Measurements from ENCODE around the gene MAB21L4. TPM values are rescaled to one million over a fixed set of nuclear protein-coding genes. Genes with fewer than 3 reads are reported as not detected.

Gene MAB21L4
- total RNA-seq, 4 donors from 2014 or later, result 0.33 to 0.81 TPM; not detected in 2

DNA sequence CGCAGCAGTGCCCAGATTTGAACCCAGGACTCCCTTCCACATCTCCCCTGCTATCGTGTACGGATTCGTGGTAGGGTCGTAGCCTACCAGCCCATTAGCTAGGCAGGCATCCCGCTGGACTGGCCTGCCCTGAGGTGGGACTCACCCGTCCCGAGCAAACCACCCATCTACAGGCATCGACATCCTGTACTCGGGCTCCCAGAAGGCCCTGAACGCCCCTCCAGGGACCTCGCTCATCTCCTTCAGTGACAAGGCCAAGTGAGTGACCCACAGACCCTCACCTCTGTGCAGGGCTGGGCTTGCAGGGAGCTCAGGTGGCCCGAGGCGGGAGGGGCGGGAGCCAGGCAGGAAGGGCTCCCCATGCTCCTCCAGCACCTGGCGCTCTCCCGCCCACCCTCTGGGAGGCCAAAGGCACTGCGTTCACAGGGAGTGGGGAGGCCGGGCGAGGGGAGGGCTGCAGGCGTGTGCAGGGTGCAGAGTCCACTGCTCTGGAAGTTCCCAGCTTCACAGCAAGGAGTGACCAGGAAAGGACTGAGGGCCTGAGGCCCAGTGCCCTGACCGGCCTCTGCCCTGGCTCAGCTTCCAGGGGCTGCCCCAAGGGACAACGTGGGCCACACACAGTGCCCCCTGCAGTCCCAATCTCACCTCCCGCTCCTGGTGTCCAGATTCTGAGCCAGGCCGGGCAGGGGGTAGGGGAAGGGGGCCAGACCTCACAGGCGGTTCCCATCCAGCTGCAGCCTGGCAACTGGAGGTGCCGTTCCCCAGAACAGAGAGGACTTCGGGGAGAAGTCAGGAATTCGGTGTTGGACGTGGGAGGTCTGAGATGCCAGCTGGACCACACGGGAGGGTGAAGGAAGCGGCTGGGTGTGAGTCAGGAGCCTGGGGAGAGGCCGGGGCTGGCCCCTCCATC is 21.9 kb downstream of the MAB21L4 start:
- Histone ChIP-seq H3K4me3 (replicated peaks in 1 of 3) (no peak overlapping the region), H3K27me3 (no peaks in the 10 kb centered on the region), H3K36me3 (no peaks in the 10 kb centered on the region), H3K27ac (no peak overlapping the region), H3K4me1 (no peaks in the 10 kb centered on the region), H3K9me3 (no peaks in the 10 kb centered on the region)
- intact Hi-C loops (cut with DNase I), result no loop called here
- TF ChIP-seq, protein P1, sequence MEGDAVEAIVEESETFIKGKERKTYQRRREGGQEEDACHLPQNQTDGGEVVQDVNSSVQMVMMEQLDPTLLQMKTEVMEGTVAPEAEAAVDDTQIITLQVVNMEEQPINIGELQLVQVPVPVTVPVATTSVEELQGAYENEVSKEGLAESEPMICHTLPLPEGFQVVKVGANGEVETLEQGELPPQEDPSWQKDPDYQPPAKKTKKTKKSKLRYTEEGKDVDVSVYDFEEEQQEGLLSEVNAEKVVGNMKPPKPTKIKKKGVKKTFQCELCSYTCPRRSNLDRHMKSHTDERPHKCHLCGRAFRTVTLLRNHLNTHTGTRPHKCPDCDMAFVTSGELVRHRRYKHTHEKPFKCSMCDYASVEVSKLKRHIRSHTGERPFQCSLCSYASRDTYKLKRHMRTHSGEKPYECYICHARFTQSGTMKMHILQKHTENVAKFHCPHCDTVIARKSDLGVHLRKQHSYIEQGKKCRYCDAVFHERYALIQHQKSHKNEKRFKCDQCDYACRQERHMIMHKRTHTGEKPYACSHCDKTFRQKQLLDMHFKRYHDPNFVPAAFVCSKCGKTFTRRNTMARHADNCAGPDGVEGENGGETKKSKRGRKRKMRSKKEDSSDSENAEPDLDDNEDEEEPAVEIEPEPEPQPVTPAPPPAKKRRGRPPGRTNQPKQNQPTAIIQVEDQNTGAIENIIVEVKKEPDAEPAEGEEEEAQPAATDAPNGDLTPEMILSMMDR (IDR thresholded peaks at IDR 0.05), result no peak
- no peak for TF ChIP-seq POLR2A (IDR thresholded peaks at IDR 0.05)
- 84 to 87% methylated on average over 20 to 25 of the region's 33 CpGs for WGBS, 2 donors
- no peak for DNase-seq

DNA sequence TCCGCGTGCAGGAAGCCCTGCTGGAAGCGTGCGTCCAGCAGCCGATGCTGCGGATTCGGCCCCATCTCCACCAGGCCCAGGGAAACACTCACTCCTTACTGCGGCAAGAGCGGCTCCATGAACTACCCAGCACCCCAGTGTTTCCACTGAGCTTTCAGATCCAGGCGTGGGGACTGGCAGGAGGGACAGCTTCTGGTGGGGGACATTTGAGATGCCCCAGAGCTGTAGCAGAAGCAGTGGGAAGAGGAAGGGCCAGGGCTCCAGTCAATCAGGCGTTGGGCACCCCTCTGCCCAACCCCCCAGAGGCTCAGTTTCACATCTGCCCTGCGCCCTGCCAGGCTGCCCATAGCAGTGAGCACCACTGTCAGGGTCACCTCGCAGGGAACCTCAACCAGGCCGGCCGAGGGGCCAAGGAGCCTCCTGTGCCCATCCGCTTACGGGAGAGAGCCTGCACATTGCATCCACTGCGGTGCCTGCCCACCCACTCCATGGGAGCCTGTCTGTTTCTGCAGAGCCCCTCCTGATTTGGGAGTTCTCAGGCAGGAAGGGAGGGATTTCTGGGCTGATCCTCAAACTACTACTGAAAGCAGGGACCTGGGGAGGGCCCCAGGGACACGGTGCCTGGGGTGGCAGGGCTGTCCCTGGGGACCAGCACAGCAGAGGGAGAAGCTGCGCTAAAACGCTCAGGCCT is 22.7 kb downstream of the MAB21L4 start:
- TF ChIP-seq, protein P1 (IDR thresholded peaks at IDR 0.05), result no peak
- TF ChIP-seq POLR2A (IDR thresholded peaks at IDR 0.05), result no peak
- Histone ChIP-seq H3K4me1 (no peaks in the 10 kb centered on the region), H3K9me3 (no peaks in the 10 kb centered on the region), H3K27ac (no peak overlapping the region), H3K36me3 (no peaks in the 10 kb centered on the region), H3K4me3 (replicated peaks in 1 of 3) (no peak overlapping the region), H3K27me3 (no peaks in the 10 kb centered on the region)
- 90 to 91% methylated on average over 6 to 19 of the region's 21 CpGs for WGBS, 2 donors
- intact Hi-C loops (cut with DNase I), result no loop called here
- no peak for DNase-seq

DNA sequence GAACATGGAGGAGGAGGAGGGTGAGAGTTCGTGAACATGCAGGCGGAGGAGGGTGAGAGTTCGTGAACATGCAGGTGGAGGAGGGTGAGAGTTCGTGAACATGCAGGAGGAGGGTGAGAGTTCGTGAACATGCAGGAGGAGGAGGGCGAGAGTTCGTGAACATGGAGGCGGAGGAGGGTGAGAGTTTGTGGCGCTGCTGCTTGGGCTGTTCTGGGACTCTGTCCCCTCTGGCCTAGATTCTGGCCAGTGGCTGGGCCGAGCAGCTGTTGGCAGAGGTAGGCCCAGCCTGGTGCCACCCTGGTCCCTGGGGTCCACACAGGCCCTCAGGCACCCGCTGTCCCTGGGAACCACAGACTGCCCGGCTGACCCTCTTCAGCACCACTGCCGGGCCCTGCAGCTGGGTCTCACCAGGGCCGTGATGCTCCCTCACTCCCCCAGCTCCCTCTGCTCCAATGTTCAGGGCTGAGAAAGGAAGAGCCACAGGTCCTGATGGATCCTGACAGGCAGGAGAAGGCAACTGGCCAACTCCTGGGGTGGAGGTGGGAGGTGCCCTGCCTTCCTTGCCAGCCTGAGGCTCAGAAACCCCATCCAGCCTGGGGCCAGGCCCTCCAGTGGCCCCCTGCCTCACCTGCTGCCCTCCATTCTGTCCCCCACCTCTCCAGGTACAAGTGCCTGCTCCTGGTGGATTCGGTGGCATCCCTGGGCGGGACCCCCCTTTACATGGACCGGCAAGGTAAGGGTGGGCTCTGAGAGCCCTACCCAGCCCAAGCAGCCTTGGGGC is 23.4 kb downstream of the MAB21L4 start:
- H3K9me3 ChIP-seq, result no peaks in the 10 kb centered on the region
- H3K4me1 ChIP-seq, result no peaks in the 10 kb centered on the region
- no peak overlapping the region for H3K27ac ChIP-seq
- TF ChIP-seq, protein P1 (IDR thresholded peaks at IDR 0.05), result no peak
- TF ChIP-seq POLR2A (IDR thresholded peaks at IDR 0.05), result no peak
- DNase-seq, result no peak
- no peaks in the 10 kb centered on the region for H3K36me3 ChIP-seq
- no peaks in the 10 kb centered on the region for H3K27me3 ChIP-seq
- 87 to 91% methylated on average over 13 of the region's 17 CpGs for WGBS, 2 donors
- no peak overlapping the region for H3K4me3 ChIP-seq (replicated peaks in 1 of 3)
- intact Hi-C loops (cut with DNase I), result no loop called here

DNA sequence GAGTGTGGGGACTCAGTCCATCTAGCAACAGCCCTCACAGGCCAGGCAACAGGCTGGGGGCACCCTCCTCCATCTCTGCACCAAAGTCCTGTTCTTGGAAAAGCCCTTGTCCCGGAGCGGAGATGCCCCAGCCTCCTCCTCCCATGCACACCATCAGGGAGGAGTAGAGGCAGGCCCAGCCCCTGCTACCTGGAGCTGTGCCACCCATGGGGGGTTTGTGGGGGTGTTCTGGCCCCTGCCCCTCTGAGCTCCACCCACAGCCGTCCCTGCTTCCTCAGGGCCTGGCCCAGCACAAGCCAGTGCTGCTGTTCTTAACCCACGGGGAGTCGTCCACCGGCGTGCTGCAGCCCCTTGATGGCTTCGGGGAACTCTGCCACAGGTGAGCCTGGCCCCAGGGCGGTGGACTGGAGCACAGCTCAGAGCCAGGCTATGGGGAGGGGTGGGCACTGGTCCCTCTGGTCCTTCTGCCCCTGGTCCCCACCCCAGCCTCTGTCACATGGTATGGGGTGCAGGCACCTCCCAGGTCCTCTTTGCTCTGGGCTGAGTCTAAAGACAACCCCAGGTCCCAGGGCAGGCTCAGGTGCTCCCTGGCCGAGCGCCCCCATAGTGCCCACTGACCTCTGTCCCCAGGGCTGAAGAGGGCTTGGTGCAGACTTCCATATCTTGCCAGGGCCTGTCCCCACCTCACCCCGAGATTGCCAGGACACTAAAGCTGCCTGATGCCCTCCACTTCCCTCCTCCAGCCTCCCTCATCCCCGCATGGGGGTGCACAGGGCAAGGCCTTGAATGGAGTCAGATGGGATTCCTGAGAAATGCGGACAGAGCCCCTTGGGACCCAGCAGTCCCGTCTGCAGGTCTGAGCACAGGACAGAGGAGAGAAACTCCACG is 24.6 kb downstream of the MAB21L4 start:
- Histone ChIP-seq H3K9me3 (no peaks in the 10 kb centered on the region), H3K27me3 (no peaks in the 10 kb centered on the region), H3K4me3 (replicated peaks in 1 of 3) (no peak overlapping the region), H3K36me3 (no peaks in the 10 kb centered on the region), H3K4me1 (no peaks in the 10 kb centered on the region), H3K27ac (no peak overlapping the region)
- intact Hi-C loops (cut with DNase I), result no loop called here
- TF ChIP-seq POLR2A (IDR thresholded peaks at IDR 0.05), result no peak
- TF ChIP-seq, protein P1 (IDR thresholded peaks at IDR 0.05), result no peak
- WGBS, 2 donors, result 78 to 82% methylated on average over 7 to 8 of the region's 16 CpGs
- no peak for DNase-seq

Measured in thyroid gland (tissue), 4 donors.